Mesothelial cell of epicardium (in vitro differentiated cells): ENCODE data around the gene TMEM178B. TPM values are rescaled to one million over a fixed set of nuclear protein-coding genes. Genes with fewer than 3 reads are reported as not detected.

Experiments
- DNase-seq, 2 experiments: peaks; one replicate each; pipeline ENCODE4 v3.0.0; 2021; ENCODE audit warnings: low spot score in 2 of 2; ENCODE audit not compliant: unreplicated experiment in 2 of 2
- H3K27ac Mint-ChIP-seq: 2 replicates; pipeline ENCODE4 v1.8.0; 2021; ENCODE audit warnings: mixed read lengths
- H3K27me3 Mint-ChIP-seq: 2 replicates; pipeline ENCODE4 v1.8.0; 2021; ENCODE audit warnings: low read depth, mixed read lengths
- H3K36me3 Mint-ChIP-seq: 2 replicates; pipeline ENCODE4 v1.8.0; 2021; ENCODE audit warnings: mixed read lengths
- H3K4me1 Mint-ChIP-seq: 2 replicates; pipeline ENCODE4 v1.8.0; 2021; ENCODE audit warnings: mixed read lengths
- H3K4me3 Mint-ChIP-seq: 2 replicates; pipeline ENCODE4 v1.8.0; 2021; ENCODE audit warnings: mild to moderate bottlenecking, moderate library complexity, mixed read lengths
- H3K9me3 Mint-ChIP-seq: 2 replicates; pipeline ENCODE4 v1.8.0; 2021; ENCODE audit warnings: mixed read lengths
- total RNA-seq: library from RNA; stranded (reverse); gene quantifications from 3 replicates; pipeline ENCODE4 v1.2.1, GENCODE V29; 2021
- TF ChIP-seq, protein P1 (sequence below): fragments of 200-600 bp; sonication (generic); IDR thresholded peaks from one replicate; pipeline ENCODE4 v1.5.0; 2021; ENCODE audit warnings: antibody characterized with exemption; ENCODE audit not compliant: unreplicated experiment

Gene TMEM178B
- total RNA-seq, 1 donor from 2014 or later = 0.16 TPM

DNA sequence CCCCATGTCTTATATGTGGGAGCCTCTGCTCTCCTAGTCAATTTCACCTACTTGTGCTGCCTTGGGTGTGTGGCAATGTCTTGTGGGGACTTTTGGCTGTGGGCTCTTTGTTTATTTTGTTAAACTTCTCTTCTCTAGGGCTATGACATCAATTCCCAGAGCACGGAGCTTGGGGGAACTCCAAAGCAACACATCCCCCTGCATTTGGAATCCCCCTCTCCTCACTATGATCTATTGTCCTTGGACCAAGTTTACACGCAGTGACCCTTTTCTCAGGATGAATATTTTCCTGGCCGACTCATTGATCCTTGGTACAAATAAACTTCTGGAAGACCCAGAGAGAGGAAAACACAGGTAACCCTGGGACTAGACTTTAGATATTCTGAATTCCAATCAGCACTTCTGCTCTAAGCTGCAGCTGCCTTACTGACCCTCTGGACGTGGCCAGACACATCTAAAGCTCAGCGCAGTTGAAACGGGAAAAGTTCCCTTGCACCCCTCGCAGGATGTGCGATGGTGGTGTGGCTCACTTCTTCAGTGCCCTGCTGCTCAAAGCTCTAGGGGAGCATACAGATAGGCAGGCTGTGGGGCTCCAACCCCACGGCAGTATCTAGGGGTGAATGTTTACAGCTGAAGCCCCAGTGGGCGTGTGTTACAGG is 110.8 kb downstream of the TMEM178B start:
- Mint-ChIP-seq H3K4me3 (no peak overlapping the region), H3K27me3 (peaks cover 12% of the 10 kb centered on the region), H3K4me1 (no peaks in the 10 kb centered on the region), H3K36me3 (no peaks in the 10 kb centered on the region), H3K27ac (no peak overlapping the region), H3K9me3 (no peaks in the 10 kb centered on the region)
- TF ChIP-seq, protein P1, sequence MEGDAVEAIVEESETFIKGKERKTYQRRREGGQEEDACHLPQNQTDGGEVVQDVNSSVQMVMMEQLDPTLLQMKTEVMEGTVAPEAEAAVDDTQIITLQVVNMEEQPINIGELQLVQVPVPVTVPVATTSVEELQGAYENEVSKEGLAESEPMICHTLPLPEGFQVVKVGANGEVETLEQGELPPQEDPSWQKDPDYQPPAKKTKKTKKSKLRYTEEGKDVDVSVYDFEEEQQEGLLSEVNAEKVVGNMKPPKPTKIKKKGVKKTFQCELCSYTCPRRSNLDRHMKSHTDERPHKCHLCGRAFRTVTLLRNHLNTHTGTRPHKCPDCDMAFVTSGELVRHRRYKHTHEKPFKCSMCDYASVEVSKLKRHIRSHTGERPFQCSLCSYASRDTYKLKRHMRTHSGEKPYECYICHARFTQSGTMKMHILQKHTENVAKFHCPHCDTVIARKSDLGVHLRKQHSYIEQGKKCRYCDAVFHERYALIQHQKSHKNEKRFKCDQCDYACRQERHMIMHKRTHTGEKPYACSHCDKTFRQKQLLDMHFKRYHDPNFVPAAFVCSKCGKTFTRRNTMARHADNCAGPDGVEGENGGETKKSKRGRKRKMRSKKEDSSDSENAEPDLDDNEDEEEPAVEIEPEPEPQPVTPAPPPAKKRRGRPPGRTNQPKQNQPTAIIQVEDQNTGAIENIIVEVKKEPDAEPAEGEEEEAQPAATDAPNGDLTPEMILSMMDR = no peak
- DNase-seq = no peak

DNA sequence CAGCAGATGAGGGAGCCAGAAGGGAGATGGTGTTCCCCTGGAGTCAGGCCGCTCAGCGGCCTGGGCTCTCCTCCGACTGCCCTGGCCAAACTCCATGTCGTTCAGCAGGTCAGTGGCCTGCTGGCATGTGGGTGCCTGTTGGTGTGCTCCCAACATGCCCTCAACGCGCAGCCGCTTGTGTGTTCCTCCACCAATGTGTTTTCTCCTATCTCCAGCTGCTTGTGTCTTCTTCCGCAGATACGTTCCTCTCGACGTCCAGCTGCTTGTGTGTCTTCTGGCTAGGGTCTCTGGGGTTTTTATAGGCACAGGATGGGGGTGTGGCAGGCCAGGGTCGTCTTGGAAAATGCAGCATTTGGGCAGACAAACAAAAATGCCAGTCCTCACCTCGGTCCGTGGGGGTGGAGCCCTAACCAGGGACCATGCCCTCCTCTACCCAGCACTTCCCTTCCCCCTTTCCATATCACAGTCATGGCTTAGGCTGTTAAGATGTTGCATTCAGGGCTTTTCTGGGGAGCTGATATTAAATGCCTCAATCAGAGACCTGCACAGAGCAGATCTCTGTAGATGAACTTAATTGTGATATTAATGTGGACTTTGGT is 111.6 kb downstream of the TMEM178B start:
- H3K36me3 Mint-ChIP-seq = no peaks in the 10 kb centered on the region
- TF ChIP-seq, protein P1 = no peak

DNA sequence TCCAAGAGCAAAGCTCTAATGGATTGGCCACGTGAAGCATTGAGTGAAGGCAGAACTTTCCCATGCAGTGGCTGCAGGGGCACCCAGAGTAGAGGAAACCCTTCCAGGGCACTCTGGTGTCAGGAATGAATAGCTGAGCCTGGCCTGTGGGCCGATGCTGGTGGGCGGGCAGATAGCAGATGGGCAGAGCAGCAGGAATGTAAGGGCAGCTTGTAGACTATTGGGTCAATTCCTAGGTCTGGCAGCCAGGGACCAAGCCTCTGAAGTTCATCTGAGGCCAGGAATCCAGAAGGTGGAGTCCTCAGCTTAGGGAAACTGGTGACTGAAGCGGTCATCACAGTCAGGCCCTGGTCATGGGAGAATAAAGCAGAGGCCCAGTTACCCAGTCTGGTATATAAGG is 115.4 kb downstream of the TMEM178B start:
- DNase-seq = no peak
- Mint-ChIP-seq H3K27ac (no peak overlapping the region), H3K27me3 (peaks cover 10% of the 10 kb centered on the region), H3K36me3 (no peaks in the 10 kb centered on the region), H3K9me3 (no peaks in the 10 kb centered on the region), H3K4me3 (no peak overlapping the region), H3K4me1 (no peaks in the 10 kb centered on the region)
- TF ChIP-seq, protein P1 = no peak

More for the DNA sequence above, 111.6 kb downstream of the TMEM178B start:
- Mint-ChIP-seq H3K27ac (no peak overlapping the region), H3K9me3 (no peaks in the 10 kb centered on the region), H3K4me3 (no peak overlapping the region), H3K27me3 (peaks cover 12% of the 10 kb centered on the region), H3K4me1 (no peaks in the 10 kb centered on the region)
- no peak for DNase-seq

- Mint-ChIP-seq H3K27ac (no peak overlapping the region), H3K27me3 (peaks cover 1% of the 10 kb centered on the region), H3K9me3 (no peaks in the 10 kb centered on the region), H3K36me3 (no peaks in the 10 kb centered on the region), H3K4me1 (no peaks in the 10 kb centered on the region), H3K4me3 (no peak overlapping the region)
- TF ChIP-seq, protein P1 = no peak
- DNase-seq = no peak
Observed at GRCh38 chr7:141190495-141190894, 116.6 kb downstream of the TMEM178B start.

GRCh38 chr7:141191277-141191676 is 117.4 kb downstream of the TMEM178B start:
- TF ChIP-seq, protein P1 = no peak
- no peaks in the 10 kb centered on the region for H3K9me3 Mint-ChIP-seq
- H3K4me3 Mint-ChIP-seq = no peak overlapping the region
- H3K4me1 Mint-ChIP-seq = no peaks in the 10 kb centered on the region
- H3K27me3 Mint-ChIP-seq = no peaks in the 10 kb centered on the region
- no peaks in the 10 kb centered on the region for H3K36me3 Mint-ChIP-seq
- no peak for DNase-seq
- no peak overlapping the region for H3K27ac Mint-ChIP-seq
